HG02884 (cell line): Measurements from ENCODE around the gene PKHD1.

ENCODE experiments used
- ATAC-seq: cut with Tn5 transposase; IDR thresholded peaks from one replicate; pipeline ENCODE4 v1.9.1; 2021; ENCODE audit warnings: mild to moderate bottlenecking, moderate library complexity; ENCODE audit not compliant: unreplicated experiment

The PKHD1 gene

GRCh38 chr6:51817832-51818231 lies 269.6 kb downstream of the PKHD1 start:
- ATAC-seq: no peak

- no peak for ATAC-seq
Measured at GRCh38 chr6:51814418-51814817, 273.0 kb downstream of the PKHD1 start.

- no peak for ATAC-seq
Measured at GRCh38 chr6:51813904-51814303, 273.5 kb downstream of the PKHD1 start.

- ATAC-seq: no peak
Measured at GRCh38 chr6:51812231-51812630, 275.2 kb downstream of the PKHD1 start.

- peak; percentile 96 for ATAC-seq
Measured at GRCh38 chr6:51805517-51805916, 281.9 kb downstream of the PKHD1 start.

GRCh38 chr6:51800603-51801002 lies 286.8 kb downstream of the PKHD1 start:
- no peak for ATAC-seq

GRCh38 chr6:51793393-51793792 lies 294.0 kb downstream of the PKHD1 start:
- ATAC-seq: no peak

GRCh38 chr6:51792273-51793030 lies 295.0 kb downstream of the PKHD1 start:
- ATAC-seq: no peak

- ATAC-seq: no peak
Measured at GRCh38 chr6:51790946-51791345, 296.5 kb downstream of the PKHD1 start.

- no peak for ATAC-seq
Measured at GRCh38 chr6:51788121-51788520, 299.3 kb downstream of the PKHD1 start.

GRCh38 chr6:51778666-51779065 lies 308.7 kb downstream of the PKHD1 start:
- no peak for ATAC-seq

- no peak for ATAC-seq
Measured at GRCh38 chr6:51777618-51778017, 309.8 kb downstream of the PKHD1 start.

GRCh38 chr6:51775942-51776860 lies 311.2 kb downstream of the PKHD1 start:
- ATAC-seq: no peak

- ATAC-seq: no peak
Measured at GRCh38 chr6:51768087-51768486, 319.3 kb downstream of the PKHD1 start.

- ATAC-seq: no peak
Measured at GRCh38 chr6:51765230-51765629, 322.2 kb downstream of the PKHD1 start.

GRCh38 chr6:51753635-51754034 lies 333.8 kb downstream of the PKHD1 start:
- ATAC-seq: no peak

- ATAC-seq: no peak
Measured at GRCh38 chr6:51743999-51744398, 343.4 kb downstream of the PKHD1 start.

GRCh38 chr6:51740658-51741057 lies 346.8 kb downstream of the PKHD1 start:
- ATAC-seq: no peak

- ATAC-seq: no peak
Measured at GRCh38 chr6:51738614-51739013, 348.8 kb downstream of the PKHD1 start.

GRCh38 chr6:51737580-51738360 lies 349.6 kb downstream of the PKHD1 start:
- no peak for ATAC-seq

- ATAC-seq: no peak
Measured at GRCh38 chr6:51725155-51725554, 362.3 kb downstream of the PKHD1 start.
